Measurements from ENCODE around the gene CDK15. TPM values are rescaled to one million over a fixed set of nuclear protein-coding genes. Genes with fewer than 3 reads are reported as not detected.

The CDK15 gene
- total and polyA plus RNA-seq, 2 experiments from 2014 or later = 0.27 TPM; not detected in 1

DNA sequence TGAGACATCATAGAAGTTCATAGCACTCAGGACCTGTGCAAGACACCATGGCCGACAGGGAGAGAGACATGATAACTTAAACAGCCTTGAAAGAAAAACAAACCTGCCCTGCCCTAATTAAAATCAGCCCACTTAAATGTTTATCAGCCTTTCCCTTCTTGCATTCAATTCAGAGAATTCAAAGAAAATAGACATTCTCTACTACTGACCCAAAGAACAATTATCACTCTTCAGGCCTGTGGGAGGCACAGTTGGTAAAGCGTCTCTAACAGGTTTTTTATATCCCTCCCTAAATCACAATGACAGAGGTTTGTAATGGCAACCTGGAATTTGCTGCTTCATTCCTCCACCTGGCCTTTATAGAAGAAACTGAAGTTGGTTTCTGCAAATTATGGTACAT, 1.7 kb downstream of the CDK15 start (continued):
- no peak for TF ChIP-seq ZNF462 (CRISPR knock-in tag; IDR thresholded peaks at IDR 0.05)
- TF ChIP-seq, protein P1, sequence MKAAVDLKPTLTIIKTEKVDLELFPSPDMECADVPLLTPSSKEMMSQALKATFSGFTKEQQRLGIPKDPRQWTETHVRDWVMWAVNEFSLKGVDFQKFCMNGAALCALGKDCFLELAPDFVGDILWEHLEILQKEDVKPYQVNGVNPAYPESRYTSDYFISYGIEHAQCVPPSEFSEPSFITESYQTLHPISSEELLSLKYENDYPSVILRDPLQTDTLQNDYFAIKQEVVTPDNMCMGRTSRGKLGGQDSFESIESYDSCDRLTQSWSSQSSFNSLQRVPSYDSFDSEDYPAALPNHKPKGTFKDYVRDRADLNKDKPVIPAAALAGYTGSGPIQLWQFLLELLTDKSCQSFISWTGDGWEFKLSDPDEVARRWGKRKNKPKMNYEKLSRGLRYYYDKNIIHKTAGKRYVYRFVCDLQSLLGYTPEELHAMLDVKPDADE (IDR thresholded peaks at IDR 0.05) = no peak
- no peak for TF ChIP-seq STAT1 (IDR thresholded peaks at IDR 0.05; ENCODE audit: unreplicated experiment)
- TF ChIP-seq CREB1 (CRISPR knock-in tag; IDR thresholded peaks at IDR 0.05; ENCODE audit: low read depth) = no peak
- no peak for TF ChIP-seq ZNF114 (CRISPR knock-in tag; IDR thresholded peaks at IDR 0.05)
- no peak for TF ChIP-seq NANOG (IDR thresholded peaks at IDR 0.05; ENCODE audit: borderline replicate concordance)

GRCh38 chr2:201809633-201810032, 3.3 kb downstream of the CDK15 start:
- Histone ChIP-seq H3K27me3 (ENCODE audit: insufficient read depth) (no peaks in the 10 kb centered on the region), H4K20me1 (replicated peaks; ENCODE audit: insufficient read depth) (no peaks in the 10 kb centered on the region), H3K4me1 (ENCODE audit: insufficient read depth) (peaks cover 14% of the 10 kb centered on the region; the same call in 1 of the 2 replicates), H3K79me2 (replicated peaks; ENCODE audit: insufficient read depth) (no peaks in the 10 kb centered on the region), H3F3A (replicated peaks; ENCODE audit: low read depth) (no peaks in the 10 kb centered on the region), H3K9me2 (ENCODE audit: insufficient read depth) (no peaks in the 10 kb centered on the region), H3K36me3 (ENCODE audit: insufficient read depth) (no peaks in the 10 kb centered on the region), H3K4me2 (no peak overlapping the region), H3K27ac (ENCODE audit: low read depth) (no peak overlapping the region), H3K4me3 (no peak overlapping the region), H2AFZ (no peak overlapping the region)
- Mint-ChIP-seq H3K27me3 (ENCODE audit: insufficient read depth, low read depth, poor library complexity) (no peaks in the 10 kb centered on the region), H3K36me3 (ENCODE audit: low read depth) (no peaks in the 10 kb centered on the region), H3K9me3 (no peaks in the 10 kb centered on the region), H3K27ac (peak overlapping the region; percentile 8; the same call in 1 of the 2 replicates), H3K4me1 (peaks cover 19% of the 10 kb centered on the region), H3K4me3 (no peak overlapping the region)
- ATAC-seq (no peak; the same call in 2 of the 3 replicates), DNase-seq (ENCODE audit: low spot score) (no peak)
- TF ChIP-seq ZNF114 (CRISPR knock-in tag; IDR thresholded peaks at IDR 0.05) (no peak), ZNF331 (CRISPR knock-in tag; IDR thresholded peaks at IDR 0.05; ENCODE audit: low read depth) (no peak), CREB1 (CRISPR knock-in tag; IDR thresholded peaks at IDR 0.05; ENCODE audit: low read depth) (no peak), JUNB (IDR thresholded peaks at IDR 0.05; ENCODE audit: unreplicated experiment) (no peak), CTCF (conservative IDR thresholded peaks at IDR 0.05; ENCODE audit: low read depth in 2 of 2) (no peak), POLR2AphosphoS5 (IDR thresholded peaks at IDR 0.05; ENCODE audit: low read depth) (no peak), NANOG (IDR thresholded peaks at IDR 0.05; ENCODE audit: borderline replicate concordance) (no peak), REST (IDR thresholded peaks at IDR 0.05; ENCODE audit: unreplicated experiment) (no peak)
- TF ChIP-seq, protein P1 (IDR thresholded peaks at IDR 0.05) = no peak
